Kidney tubule cell (primary cell): Measurements from ENCODE around the gene ARMC8.
"Not testable (repeated sequence)": the region's sequence is repeated elsewhere in the genome, so short reads cannot be mapped to it uniquely, and the experiment has no call there.

ENCODE experiments used
- DNase-seq: peaks from one replicate; pipeline ENCODE4 v3.0.0-alpha.2; 2018; ENCODE audit warnings: low spot score

ARMC8 gene

GRCh38 chr3:138187296-138188012 lies at the start of gene ARMC8:
Gene ARMC8, plus strand, starts transcription at chr3:138187301. Its CDS starts 254 bp downstream, at chr3:138187555.
- no peak for DNase-seq

- no peak for DNase-seq
Measured at GRCh38 chr3:138137861-138138260, 49.2 kb upstream of the ARMC8 start.

GRCh38 chr3:138139691-138140090 lies 47.4 kb upstream of the ARMC8 start:
- DNase-seq: no peak

- no peak for DNase-seq
Measured at GRCh38 chr3:138140940-138141339, 46.2 kb upstream of the ARMC8 start.

GRCh38 chr3:138142181-138142580 lies 44.9 kb upstream of the ARMC8 start:
- DNase-seq: not testable (repeated sequence)

GRCh38 chr3:138148503-138148902 lies 38.6 kb upstream of the ARMC8 start:
- DNase-seq: no peak

- no peak for DNase-seq
Measured at GRCh38 chr3:138154534-138154933, 32.6 kb upstream of the ARMC8 start.

GRCh38 chr3:138157743-138158142 lies 29.4 kb upstream of the ARMC8 start:
- no peak for DNase-seq

- no peak for DNase-seq
Measured at GRCh38 chr3:138165061-138165460, 22.0 kb upstream of the ARMC8 start.

GRCh38 chr3:138172625-138173024 lies 14.5 kb upstream of the ARMC8 start:
- no peak for DNase-seq

GRCh38 chr3:138173769-138174420 lies 13.2 kb upstream of the ARMC8 start:
- DNase-seq: no peak

- peak; percentile 88 for DNase-seq
Measured at GRCh38 chr3:138174421-138175131, 12.5 kb upstream of the ARMC8 start, which contains the start of gene DBR1. Gene DBR1, minus strand, starts transcription at chr3:138174921. Its CDS starts 126 bp downstream, at chr3:138174795.

- peak; percentile 54 for DNase-seq
Measured at GRCh38 chr3:138180375-138181029, 6.6 kb upstream of the ARMC8 start.

GRCh38 chr3:138184994-138185393 lies 2.1 kb upstream of the ARMC8 start:
- peak; percentile 50 for DNase-seq

- peak; percentile 3 for DNase-seq
Measured at GRCh38 chr3:138186221-138186620, 880 bp upstream of the ARMC8 start.

GRCh38 chr3:138186803-138187295 lies 252 bp upstream of the ARMC8 start:
- peak; percentile 92 for DNase-seq

- peak; percentile 60 for DNase-seq
Measured at GRCh38 chr3:138188013-138188730, 1.1 kb downstream of the ARMC8 start.

- DNase-seq: no peak
Measured at GRCh38 chr3:138195481-138195880, 8.4 kb downstream of the ARMC8 start.

GRCh38 chr3:138196023-138196422 lies 8.9 kb downstream of the ARMC8 start:
- DNase-seq: peak; percentile 29

- peak; percentile 39 for DNase-seq
Measured at GRCh38 chr3:138197058-138197457, 10.0 kb downstream of the ARMC8 start.

GRCh38 chr3:138197524-138197923 lies 10.4 kb downstream of the ARMC8 start:
- no peak for DNase-seq
